ENCODE measurements around the gene SPAG16.
"Not testable (repeated sequence)": the region's sequence is repeated elsewhere in the genome, so short reads cannot be mapped to it uniquely, and the experiment has no call there.

Gene SPAG16

GRCh38 chr2:213682276-213682675, 398.0 kb downstream of the SPAG16 start:
- no peak overlapping the region for H3K4me3 ChIP-seq (ENCODE audit: low read depth, low read length)
- TF ChIP-seq, protein P1, sequence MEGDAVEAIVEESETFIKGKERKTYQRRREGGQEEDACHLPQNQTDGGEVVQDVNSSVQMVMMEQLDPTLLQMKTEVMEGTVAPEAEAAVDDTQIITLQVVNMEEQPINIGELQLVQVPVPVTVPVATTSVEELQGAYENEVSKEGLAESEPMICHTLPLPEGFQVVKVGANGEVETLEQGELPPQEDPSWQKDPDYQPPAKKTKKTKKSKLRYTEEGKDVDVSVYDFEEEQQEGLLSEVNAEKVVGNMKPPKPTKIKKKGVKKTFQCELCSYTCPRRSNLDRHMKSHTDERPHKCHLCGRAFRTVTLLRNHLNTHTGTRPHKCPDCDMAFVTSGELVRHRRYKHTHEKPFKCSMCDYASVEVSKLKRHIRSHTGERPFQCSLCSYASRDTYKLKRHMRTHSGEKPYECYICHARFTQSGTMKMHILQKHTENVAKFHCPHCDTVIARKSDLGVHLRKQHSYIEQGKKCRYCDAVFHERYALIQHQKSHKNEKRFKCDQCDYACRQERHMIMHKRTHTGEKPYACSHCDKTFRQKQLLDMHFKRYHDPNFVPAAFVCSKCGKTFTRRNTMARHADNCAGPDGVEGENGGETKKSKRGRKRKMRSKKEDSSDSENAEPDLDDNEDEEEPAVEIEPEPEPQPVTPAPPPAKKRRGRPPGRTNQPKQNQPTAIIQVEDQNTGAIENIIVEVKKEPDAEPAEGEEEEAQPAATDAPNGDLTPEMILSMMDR (IDR thresholded peaks at IDR 0.05; ENCODE audit: borderline replicate concordance, insufficient read depth, low read depth, low read length), result no peak

GRCh38 chr2:213688133-213688532, 403.9 kb downstream of the SPAG16 start:
- TF ChIP-seq, protein P1 (IDR thresholded peaks at IDR 0.05; ENCODE audit: borderline replicate concordance, insufficient read depth, low read depth, low read length), result no peak
- no peak overlapping the region for H3K4me3 ChIP-seq (ENCODE audit: low read depth, low read length)

DNA sequence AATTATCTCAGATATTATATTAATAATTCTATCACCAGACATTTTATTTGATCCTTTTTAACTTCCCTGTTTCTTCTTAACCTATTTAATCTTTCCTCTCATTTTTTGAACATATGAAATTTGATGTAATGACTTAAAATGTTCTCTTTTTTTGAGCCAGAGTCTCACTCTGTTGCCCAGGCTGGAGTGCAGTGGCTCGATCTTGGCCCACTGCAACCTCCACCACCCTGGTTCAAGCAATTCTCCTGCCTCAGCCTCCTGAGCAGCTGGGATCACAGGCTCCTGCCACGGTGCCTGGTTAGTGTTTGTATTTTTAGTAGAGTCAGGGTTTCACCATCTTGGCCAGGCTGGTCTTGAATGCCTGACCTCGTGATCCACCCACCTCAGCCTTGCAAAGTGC, 404.6 kb downstream of the SPAG16 start:
- not testable (repeated sequence) for H3K4me3 ChIP-seq (ENCODE audit: low read depth, low read length)

GRCh38 chr2:213689585-213689984, 405.3 kb downstream of the SPAG16 start:
- TF ChIP-seq, protein P1 (IDR thresholded peaks at IDR 0.05; ENCODE audit: borderline replicate concordance, insufficient read depth, low read depth, low read length), result no peak
- H3K4me3 ChIP-seq (ENCODE audit: low read depth, low read length), result no peak overlapping the region

DNA sequence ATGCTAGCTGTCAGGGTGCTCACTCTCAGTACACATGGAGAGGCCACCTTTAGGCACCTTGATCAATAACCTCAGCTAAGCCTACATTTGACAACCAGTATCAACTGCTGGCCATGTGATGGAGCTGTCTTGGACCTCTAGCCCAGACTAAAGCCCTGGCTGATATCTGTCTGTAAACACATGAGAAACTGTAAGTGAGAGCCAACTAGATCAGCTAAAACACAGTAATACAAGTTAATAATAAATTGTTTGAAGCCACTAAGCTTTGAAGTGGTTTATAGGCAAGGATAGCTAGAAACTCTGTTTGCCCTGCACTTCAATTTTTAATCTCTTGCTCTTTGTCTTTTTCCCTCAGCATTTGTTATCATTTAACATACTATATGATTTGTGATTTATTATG, 407.1 kb downstream of the SPAG16 start:
- TF ChIP-seq, protein P1 (IDR thresholded peaks at IDR 0.05; ENCODE audit: borderline replicate concordance, insufficient read depth, low read depth, low read length), result no peak
- no peak overlapping the region for H3K4me3 ChIP-seq (ENCODE audit: low read depth, low read length)

DNA sequence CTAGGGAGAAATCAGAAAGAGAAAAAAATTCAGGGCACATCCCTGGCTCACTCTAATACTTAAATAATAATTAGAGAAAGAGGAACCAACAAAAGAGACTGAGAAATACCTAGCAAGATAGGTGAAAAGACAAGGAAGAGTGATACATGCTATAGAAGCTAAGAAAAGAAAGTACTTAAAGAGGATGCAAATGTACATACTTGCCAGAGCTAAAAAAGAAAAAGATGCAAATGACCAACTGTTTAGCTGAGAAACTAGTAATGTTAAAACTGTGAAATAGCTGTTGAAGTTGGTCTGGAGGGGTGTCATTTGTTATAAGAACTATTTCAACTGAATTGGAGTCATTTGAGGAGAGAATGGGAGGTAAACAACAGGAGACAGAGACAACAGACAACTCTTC, 412.2 kb downstream of the SPAG16 start:
- TF ChIP-seq, protein P1 (IDR thresholded peaks at IDR 0.05; ENCODE audit: borderline replicate concordance, insufficient read depth, low read depth, low read length), result no peak
- no peak overlapping the region for H3K4me3 ChIP-seq (ENCODE audit: low read depth, low read length)

DNA sequence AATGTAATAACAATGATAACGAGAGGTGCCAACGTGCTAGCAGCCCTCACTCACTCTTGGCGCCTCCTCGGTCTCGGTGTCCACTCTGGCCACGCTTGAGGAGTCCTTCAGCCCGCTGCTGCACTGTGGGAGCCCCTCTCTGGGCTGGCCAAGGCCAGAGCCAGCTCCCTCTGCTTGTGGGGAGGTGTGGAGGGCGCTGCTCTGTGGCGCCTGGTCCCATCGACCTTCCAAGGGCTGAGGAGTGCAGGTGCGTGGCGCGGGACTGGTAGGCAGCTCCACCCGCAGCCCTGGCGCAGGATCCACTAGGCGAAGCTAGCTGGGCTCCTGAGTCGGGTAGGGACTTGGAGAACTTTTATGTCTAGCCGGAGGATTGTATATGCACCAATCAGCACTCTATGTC, 417.1 kb downstream of the SPAG16 start:
- H3K4me3 ChIP-seq (ENCODE audit: low read depth, low read length), result not testable (repeated sequence)

GRCh38 chr2:213703406-213704098, 419.3 kb downstream of the SPAG16 start:
- TF ChIP-seq, protein P1 (IDR thresholded peaks at IDR 0.05; ENCODE audit: borderline replicate concordance, insufficient read depth, low read depth, low read length), result no peak
- H3K4me3 ChIP-seq (ENCODE audit: low read depth, low read length), result no peak overlapping the region
